AG04449 (cell line): Measurements from ENCODE around the gene RPS10.
A peak's percentile ranks its signal among the peaks of the same experiment; 100 is the strongest.

Source experiments
- CTCF ChIA-PET: fragments of 350-600 bp; formaldehyde crosslinking; extraction: SDS; loops from one replicate; lab custom pipeline; 2021; ENCODE audit warnings: antibody characterized with exemption; lab: Yijun Ruan, JAX
- POLR2A ChIA-PET: fragments of 400-600, 350-600 bp; formaldehyde crosslinking; extraction: SDS; loops from one replicate; lab custom pipeline; 2020; ENCODE audit warnings: antibody characterized with exemption, inconsistent platforms; lab: Yijun Ruan, JAX
- DNase-seq: peaks from one replicate; pipeline ENCODE4 v3.0.0-alpha.2; 2010; ENCODE audit warnings: low read depth, low spot score
- H3K4me3 ChIP-seq: 2 replicates; pipeline ENCODE4 v1.5.1; 2011; ENCODE audit warnings: low read depth, mild to moderate bottlenecking, control low read depth, low read length
- CTCF ChIP-seq: IDR thresholded peaks from one replicate; pipeline ENCODE4 v1.5.1; 2011; ENCODE audit warnings: mild to moderate bottlenecking, moderate library complexity, low read length, control low read depth, inconsistent platforms; ENCODE audit not compliant: insufficient read depth; ENCODE audit errors: missing control alignments

The RPS10 gene

GRCh38 chr6:34462551-34462971 lies 36.7 kb upstream of the RPS10 start:
- H3K4me3 ChIP-seq = no peak overlapping the region
- no peak for TF ChIP-seq CTCF
- CTCF ChIA-PET = interaction anchor here (0.7 to 7.8 kb wide), 5 partner anchors 13 to 261 kb away, joined by 3 to 85 read pairs (median 3); no protein-coding TSS in a partner anchor
- no peak for DNase-seq
- POLR2A ChIA-PET = interaction anchor here (0.6 to 0.7 kb wide), 2 partner anchors 35 to 106 kb away, joined by 3 to 4 read pairs; no protein-coding TSS in a partner anchor

- no peak for TF ChIP-seq CTCF
- ChIA-PET CTCF (interaction anchor here (0.8 to 7.8 kb wide), 4 partner anchors 14 to 148 kb away, joined by 3 to 85 read pairs (median 6); no protein-coding TSS in a partner anchor), POLR2A (interaction anchor here (0.7 kb wide), 1 partner anchor 35 kb away, joined by 3 read pairs; no protein-coding TSS in a partner anchor)
- DNase-seq = no peak
- H3K4me3 ChIP-seq = no peak overlapping the region
Measured at GRCh38 chr6:34462010-34462409, 36.1 kb upstream of the RPS10 start.

GRCh38 chr6:34460796-34461507 lies 35.1 kb upstream of the RPS10 start:
- no peak for TF ChIP-seq CTCF

GRCh38 chr6:34459899-34460593 lies 34.2 kb upstream of the RPS10 start:
- no peak overlapping the region for H3K4me3 ChIP-seq
- DNase-seq = no peak
- ChIA-PET POLR2A (interaction anchor here (0.5 kb wide), 1 partner anchor 44 kb away, joined by 5 read pairs; no protein-coding TSS in a partner anchor), CTCF (interaction anchor here (0.6 to 7.8 kb wide), 17 partner anchors 9 to 680 kb away, joined by 3 to 85 read pairs (median 5); partner anchors contain the start of genes RPS10 and TCP11)
- peak; percentile 45 for TF ChIP-seq CTCF

More at GRCh38 chr6:34460796-34461507, 35.1 kb upstream of the RPS10 start:
- no peak for DNase-seq
- H3K4me3 ChIP-seq = no peak overlapping the region
- ChIA-PET POLR2A (interaction anchor here (0.5 kb wide), 1 partner anchor 45 kb away, joined by 5 read pairs; no protein-coding TSS in a partner anchor), CTCF (interaction anchor here (0.6 to 7.8 kb wide), 14 partner anchors 14 to 679 kb away, joined by 3 to 85 read pairs (median 5); partner anchors contain the start of genes RPS10 and TCP11)

GRCh38 chr6:34457742-34458735 lies 32.2 kb upstream of the RPS10 start:
- ChIA-PET POLR2A (no interaction called here), CTCF (interaction anchor here (1.0 to 7.8 kb wide), 8 partner anchors 11 to 515 kb away, joined by 3 to 85 read pairs (median 4); no protein-coding TSS in a partner anchor)
- TF ChIP-seq CTCF = no peak
- H3K4me3 ChIP-seq = no peak overlapping the region
- no peak for DNase-seq
